Activated CD4-positive, CD25-positive, alpha-beta regulatory T cell treated with anti-CD3 and anti-CD28 coated beads, Interleukin-2, amount 50 U/mL, for 24 hours (primary cell): ENCODE measurements around the gene PNPLA7.

Experiments used
- ATAC-seq, 2 donors: fragments of 150-1000 bp; cut with Tn5 transposase; one replicate each; pipeline ENCODE4 v1.10.0; 2021; ENCODE audit warnings: mild to moderate bottlenecking in 1 of 2, moderate library complexity in 1 of 2

The PNPLA7 gene

GRCh38 chr9:137449081-137449844, 100.9 kb downstream of the PNPLA7 start:
- ATAC-seq: no peak

- ATAC-seq: no peak
Measured at GRCh38 chr9:137448602-137448962, 101.6 kb downstream of the PNPLA7 start.

GRCh38 chr9:137447722-137448601, 102.2 kb downstream of the PNPLA7 start:
- no peak for ATAC-seq

GRCh38 chr9:137446851-137447471, 103.2 kb downstream of the PNPLA7 start:
- no peak for ATAC-seq

- no peak for ATAC-seq
Measured at GRCh38 chr9:137445930-137446431, 104.2 kb downstream of the PNPLA7 start.

DNA sequence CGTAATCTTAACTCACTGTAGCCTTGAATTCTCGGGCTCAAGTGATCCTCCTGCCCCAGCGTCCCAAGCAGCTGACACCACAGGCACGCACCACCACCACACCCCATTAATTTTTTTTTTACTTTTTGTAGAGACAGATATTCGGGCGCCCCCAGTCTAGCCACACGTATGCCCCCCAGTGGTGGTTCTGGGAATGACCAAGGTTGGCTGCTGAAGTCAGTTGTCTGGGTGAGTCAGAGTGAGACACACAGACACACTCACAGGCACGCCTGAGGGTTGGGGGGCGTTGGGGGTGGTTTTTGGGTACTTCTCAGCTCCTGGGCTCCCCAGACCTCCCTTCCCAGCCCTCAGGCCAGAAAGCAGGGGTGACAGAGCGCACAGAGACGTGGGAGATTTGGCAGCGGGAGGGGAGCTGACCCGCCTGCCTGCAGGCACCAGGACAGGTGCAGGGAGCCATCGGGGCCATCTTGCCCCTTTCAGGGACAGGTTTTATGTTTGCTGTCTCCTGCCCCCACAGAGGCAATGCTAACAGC, 104.9 kb downstream of the PNPLA7 start:
- peak; percentile 87 to 90 for ATAC-seq

GRCh38 chr9:137444106-137444790, 106.0 kb downstream of the PNPLA7 start:
- no peak for ATAC-seq

DNA sequence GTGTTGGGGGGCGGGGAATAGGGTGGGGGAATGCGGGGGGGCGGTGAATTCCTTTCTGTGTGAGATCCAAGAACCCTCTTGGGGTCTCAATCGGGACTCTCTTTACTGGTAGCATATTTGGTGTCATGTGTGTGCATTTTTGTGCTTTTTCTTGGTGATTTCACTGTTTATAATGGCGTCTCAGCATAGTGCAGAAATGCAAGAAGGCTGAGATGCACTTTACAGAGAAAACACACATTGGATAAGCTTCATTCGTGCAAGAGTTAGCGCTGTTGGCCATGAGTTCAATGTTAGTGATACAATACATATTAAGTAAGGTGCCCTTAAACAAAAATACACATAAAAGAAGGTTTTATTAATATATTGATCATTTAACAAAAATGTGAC, 108.3 kb downstream of the PNPLA7 start:
- ATAC-seq: no peak

DNA sequence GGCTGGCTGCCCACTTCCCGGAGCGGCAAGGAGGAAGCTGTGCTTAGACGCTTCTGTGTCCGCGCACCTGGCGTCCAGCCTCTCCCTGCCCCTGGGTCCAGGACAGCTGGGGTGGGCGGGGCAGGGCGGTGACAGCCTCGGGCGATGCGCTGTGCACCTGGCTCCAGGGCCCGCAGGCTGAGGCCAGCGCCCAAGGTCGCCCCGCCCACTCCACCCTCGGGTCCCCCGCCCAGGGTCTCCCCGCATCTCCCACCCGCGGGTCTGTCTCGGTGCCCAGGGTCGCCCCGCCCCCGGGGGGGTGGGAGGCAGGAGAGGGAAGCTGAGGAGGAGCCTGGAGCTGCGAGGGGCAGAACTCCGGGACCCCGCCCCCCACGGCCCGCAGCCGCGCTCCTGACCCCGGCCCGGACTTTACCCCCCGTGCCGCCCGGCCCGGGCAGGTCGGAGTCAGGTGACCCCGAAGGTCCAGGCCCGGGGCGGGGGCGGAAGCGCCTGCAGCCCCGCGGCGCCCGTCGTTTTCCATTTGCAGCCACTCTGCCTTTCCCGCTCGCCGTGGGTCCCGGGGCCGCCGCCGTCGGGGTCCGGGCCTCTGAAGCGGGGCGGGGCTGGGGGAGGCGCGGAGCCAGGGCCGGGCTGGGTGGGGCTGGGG, 108.8 kb downstream of the PNPLA7 start, which contains the start of gene ENTPD8:
ENTPD8 (minus strand) TSS at position 69 of the 646 bp plus-strand sequence. CDS start 3,072 bp downstream, outside the sequence.
- ATAC-seq: no peak

DNA sequence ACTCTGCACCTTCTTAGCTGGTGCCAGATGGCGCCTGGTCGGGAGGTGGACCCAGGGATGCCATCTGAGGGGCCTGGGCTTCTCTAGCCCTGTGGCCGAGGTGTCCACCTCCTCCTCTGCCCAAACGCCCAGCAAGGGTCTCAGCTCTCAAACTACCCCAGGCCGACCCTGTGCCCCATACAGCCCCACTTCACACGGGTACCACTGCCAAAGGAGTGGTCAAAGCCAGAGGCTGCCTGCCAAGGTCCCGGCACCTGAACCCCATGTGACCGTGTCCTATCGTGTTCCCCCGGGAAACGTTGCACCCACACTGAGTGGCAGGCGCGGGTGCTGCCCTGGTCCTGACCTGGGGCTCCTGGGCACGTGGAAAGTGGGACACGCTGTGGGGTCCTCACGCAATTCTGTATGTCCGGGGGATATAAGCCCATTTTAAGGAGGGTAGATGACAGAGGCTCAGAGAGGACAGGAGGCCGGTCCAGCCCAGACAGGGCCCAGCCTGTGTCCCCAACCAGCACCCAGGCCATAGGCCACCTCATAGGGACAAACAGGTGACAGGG, 111.0 kb downstream of the PNPLA7 start:
- no peak for ATAC-seq

DNA sequence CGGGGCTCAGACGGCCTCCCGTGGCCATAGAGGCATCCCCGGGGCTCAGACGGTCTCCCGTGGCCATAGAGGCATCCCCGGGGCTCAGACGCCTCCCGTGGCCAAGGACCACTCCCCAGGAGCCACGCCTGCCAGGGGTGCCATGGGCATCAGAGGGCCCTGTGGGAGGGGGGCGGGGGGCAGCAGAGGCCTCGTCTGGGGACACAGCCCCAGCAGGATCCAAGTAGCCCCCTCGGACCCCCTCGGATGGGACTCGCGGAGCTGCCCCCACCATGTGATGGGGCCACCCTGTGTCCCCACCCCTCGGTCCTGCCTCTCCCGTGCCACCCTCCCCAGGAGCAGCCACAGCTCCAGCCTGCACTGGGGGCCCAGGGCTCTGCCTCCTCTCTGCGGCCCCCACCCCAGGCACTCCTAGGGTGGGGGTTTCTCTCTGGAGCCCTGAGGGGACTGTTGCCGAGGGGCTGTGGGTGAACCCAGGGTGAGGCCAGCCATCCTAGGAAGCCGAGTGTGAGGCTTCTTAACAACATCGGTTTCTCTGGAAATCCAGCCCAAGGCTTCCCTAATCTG, 111.5 kb downstream of the PNPLA7 start:
- no peak for ATAC-seq

DNA sequence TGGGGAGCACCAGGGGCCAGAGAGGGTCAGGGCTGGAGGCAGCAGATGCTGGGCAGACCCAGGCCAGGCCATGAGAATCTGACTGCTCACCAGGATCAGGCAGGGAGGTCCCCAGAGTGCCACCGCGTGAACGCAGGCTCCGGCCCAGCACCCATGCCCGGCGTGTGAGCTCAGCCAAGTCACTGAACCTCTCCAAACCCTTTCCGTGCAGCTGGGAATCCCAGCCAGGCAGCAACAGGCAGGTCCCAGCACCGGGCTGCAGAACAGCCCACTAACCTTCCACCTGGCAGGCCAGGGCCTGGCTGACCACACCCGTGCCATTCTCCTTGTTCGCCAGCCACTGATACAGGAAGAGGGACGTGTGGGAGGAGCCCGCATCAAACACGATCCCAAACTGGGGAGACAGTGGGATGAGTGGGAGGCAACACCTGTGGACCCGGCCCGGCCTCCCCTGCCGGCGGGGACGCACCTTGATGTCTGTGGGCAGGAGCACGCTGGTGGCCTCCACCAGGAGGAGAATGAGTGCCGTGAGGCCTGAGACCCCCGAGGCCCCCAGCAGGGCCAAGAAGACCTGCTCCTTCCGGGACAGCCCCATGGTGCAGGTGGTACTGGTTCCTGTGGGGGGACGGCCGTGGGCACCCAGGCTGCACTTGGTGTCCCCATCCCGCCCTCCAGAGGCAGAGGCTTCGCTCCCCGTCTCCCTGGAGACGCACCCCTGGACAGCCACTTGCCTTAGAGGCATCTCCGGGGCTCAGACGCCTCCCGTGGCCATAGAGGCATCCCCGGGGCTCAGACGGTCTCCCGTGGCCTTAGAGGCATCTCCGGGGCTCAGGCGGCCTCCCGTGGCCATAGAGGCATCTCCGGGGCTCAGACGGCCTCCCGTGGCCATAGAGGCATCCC, 112.3 kb downstream of the PNPLA7 start:
- ATAC-seq: no peak

DNA sequence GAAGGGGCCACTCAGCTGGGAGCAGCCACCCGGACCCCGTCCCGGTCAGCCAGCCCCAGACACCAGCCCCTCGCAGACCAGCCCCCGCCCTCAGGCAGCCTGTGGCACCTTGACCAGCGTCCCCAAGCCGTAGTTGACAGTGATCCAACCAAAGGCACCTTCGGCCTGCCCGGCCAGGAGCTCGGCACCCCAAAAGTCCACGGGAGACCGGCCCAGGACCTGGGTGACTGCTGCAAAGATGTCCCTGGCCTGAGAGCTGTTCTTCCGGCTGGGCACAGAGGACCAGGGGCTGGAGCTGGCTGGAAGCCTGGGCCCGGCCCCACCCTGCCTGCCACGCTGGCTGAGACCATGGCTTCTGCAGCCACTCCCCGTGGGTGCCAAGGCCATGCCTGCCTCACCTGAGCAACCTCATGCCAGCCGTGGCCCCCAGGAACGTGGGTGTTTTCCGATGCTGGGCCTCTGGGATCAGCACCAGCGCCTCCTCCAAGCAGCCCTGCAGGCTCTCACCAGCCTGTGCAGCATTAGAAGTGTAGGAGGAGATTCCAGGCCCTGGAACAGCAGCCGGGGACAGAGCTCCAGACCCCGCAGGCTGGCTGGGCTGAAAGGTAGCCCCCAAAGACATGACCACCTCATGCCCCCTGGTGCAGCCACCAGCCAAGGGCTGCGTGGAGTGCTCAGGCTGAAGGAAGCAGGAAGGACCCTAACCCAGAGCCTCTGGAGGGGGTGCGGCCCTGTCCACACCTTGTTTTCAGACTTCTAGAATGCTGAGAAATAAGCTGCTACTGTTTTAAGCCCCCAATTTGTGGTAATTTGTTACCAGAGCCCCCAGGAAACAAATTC, 113.2 kb downstream of the PNPLA7 start:
- ATAC-seq: no peak

DNA sequence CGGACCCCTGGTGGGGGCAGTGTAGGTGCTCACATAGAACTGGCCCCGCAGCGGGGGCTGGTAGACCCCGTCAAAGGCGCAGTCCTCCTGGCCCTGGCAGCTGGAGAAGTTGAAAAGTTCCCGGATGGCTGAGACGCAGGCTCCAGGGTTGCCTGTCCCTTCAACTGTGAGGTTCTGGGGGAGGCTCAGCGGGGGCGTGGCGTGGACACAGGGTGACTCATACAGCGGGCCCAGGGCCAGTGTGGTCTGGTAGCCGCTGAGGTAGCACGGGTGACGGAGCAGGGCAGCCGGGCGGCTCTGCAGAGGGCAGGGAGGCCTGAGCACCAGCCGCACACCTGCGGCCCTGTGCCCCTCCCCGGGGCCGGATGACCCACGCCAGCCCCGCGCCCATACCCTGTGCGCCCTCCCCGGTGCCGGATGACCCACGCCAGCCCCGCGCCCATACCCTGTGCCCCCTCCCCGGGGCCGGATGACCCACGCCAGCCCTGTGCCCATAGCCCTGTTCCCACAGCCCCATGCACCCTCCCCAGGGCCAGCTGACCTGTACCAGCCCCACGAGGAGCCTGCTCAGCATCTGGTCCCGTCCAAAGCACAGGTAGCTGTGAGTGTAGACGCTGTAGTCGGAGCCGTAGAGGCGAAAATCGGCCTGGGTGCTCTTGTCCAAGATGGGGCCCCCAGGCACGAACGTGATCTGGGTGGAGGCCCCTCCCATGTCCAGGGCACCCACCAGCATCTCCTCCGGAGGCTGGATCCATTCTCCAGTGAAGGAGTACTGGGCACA, 114.0 kb downstream of the PNPLA7 start:
- no peak for ATAC-seq

- ATAC-seq: no peak
Measured at GRCh38 chr9:137435381-137435891, 114.8 kb downstream of the PNPLA7 start.

DNA sequence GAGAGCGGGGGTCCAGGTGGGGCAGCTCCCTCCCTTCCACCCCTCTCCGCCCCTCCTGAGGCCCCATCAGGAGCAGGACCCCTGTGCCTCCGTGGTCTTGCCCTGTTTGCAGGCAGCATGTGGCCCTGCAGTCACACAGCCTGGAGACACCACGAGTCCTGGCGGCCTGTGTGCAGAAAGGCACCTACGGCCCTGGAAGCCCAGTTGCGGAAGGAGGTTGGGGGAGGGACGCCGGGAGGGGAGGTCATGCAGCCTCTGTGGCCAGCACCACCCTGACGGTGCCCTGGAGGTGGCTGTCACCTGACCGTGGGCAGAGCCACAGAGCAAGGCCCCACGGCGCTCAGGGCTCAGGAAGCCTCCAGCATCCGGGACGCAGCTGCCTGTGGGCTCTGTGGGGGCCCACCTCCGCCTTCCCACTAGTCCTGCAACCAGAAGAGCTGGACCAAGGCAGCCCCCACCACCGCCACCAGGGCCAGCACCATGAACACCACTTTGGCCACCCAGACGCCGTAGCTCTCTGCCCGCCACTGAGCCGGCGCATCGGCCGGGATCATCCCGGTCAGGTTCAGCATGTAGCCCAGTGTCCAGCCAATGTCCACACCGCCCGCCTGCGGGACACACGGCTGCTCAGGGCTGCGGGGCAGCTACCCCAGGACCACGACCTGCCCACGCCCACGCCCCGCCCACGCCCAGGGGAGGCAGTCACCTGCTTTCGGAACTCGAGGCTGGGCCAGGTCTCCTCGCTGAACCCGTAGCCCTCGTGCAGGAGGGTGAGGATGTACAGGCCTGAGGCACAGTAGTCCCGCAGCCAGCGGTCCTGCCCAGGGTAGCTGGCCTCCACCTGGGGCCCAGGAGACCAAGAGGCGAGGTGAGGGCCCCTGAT, 115.5 kb downstream of the PNPLA7 start:
- no peak for ATAC-seq

DNA sequence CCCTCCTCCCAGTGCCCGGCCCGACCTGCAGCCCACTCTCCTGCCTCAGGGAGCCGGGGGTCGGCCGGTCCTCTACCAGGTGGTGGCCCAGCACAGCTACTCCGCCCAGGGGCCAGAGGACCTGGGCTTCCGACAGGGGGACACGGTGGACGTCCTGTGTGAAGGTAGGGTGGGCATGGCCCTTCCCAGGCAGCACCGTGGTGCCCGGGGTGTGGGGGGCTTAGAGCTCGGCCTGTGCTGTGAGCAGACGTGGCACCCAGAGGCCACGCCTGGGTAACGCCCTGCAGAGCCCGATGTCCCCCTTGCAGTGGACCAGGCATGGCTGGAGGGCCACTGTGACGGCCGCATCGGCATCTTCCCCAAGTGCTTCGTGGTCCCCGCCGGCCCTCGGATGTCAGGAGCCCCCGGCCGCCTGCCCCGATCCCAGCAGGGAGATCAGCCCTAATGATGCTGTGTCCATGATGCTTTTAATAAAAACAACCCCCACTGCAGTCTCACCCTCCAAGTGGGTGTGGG, 116.2 kb downstream of the PNPLA7 start:
- ATAC-seq: no peak
